Muscle of back (tissue), 11 donors: ENCODE measurements around the gene NFIX. TPM values are rescaled to one million over a fixed set of nuclear protein-coding genes. Genes with fewer than 3 reads are reported as not detected.
A peak's percentile ranks its signal among the peaks of the same experiment; 100 is the strongest.

Experiments
- DNase-seq, 3 donors: peaks; one replicate each; pipeline versions ENCODE4 v3.0.0 to v3.0.0-alpha.2; 2013
- polyA plus RNA-seq, 10 donors: library from polyadenylated mRNA; unstranded; fragments of 120-200 nt; gene quantifications; one replicate each; pipeline ENCODE4 v1.2.1, GENCODE V29; 2013; ENCODE audit not compliant: insufficient read length in 10 of 10

NFIX gene
- polyA plus RNA-seq, 10 donors: 89.1 to 136 (median 111) TPM

DNA sequence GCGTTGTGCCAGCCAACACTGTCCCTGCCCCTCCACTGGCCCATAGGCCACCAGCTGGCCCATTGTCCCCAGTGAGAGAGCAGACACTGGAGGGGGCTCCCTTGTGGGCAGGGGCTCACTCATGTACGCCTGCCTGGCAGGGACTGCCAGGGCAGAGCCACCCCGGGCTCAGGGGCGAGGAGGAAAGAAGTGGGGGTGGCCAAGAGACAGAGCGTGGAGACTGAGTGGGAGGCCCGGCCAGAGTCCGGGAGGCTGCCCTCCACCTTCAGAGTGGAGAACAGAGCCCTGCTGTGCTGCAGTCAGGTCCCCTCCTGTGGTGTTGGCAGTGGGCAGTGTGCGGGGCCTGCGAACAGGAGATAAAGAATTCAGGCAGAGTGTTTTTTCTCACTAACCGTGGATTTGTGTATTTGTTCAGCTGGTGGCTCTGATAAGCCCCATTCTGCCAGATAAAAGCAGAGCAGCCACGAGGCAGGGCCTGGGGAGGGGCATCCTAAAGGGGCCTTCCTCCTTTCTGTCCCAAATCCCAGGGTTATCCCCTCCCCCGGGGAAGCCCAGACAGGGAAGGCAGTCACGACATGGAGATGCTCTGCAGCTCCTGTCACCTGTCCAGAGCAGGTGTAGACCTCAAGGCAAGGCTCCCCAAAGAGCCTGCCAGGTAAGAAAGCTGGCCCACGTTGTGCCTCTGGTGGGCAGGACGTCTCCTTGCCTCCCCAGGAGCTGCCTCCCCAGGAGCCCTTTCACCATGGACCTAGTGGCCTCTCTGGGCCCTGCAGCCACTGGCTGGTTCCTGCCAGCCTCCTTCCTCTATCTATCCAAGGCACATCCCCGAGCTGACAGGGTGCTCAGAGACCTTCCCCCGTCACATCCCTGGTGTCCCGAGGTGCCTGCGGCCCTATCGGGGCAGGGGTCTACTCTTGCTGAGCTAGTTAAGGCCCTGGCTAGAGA lies 74.4 kb downstream of the NFIX start:
- DNase-seq: no peak

DNA sequence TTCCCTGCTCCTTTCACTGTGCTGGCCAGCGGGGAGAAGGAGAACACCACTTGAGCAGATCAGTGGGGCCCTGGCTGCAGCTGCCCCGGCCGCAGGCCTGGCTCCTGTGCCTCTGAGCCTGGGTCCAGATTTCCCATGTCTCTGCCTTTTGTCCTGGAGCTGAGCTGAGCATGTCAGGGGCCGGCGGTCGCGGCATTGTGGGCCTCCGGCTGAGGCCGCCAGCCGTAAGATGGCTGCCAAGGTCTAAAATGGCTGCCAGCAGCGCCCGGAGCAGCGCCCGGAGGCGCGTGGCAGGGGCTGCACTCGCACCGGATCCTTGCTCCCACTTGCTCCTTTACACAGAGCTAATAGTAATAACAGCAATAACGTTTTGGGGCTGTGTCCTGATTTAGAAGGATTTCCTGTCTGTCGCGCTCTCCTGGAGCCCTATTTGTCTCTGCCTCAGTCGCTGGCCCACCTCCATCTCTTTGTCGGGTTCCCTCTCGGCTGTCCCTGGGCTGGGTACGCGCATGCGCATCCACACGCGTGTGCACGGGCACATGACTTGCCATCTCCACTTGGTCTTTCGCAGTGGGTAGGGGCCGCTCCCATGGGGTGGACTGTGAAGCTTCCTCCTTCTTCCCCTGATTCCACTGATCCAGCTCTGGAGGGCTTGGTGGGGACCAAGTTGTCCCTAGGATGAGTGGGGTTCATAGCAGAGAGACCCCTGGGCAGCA lies 75.3 kb downstream of the NFIX start:
- DNase-seq: no peak

DNA sequence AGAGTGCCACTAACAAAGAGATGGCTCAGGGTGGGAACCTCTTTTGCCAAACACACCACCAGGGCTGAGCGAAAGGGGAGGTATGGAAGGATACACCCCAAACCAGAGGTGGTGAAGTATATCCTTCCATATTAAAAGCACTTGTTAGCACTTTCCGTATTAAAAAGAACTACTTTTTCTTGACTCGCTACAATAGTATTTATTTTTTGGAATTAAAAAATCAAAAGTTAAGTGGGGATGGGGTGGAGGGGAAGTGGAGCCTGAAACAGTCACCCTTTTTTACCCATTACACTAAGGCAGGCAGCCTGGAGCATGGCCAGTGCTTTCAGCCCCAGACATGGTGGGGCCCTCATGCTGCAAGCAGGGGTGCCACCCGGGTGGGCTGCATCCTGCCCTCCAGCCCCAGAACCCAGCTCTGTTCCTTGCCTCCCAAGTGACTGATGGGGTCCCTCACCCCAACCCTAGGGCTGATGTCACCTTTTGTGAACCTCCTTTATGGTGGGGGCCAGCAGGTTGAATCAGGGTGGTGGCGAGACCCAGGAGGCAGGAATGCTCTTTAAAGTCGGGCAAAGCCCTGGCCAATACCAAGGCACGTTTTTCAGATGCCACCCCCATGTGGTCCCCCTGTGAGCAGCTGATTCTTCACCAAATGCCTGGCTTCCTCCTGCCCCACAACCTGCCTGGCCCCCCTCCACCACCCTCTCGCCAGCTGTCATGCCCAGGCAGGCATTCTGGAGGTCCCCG lies 76.3 kb downstream of the NFIX start:
- DNase-seq: no peak

DNA sequence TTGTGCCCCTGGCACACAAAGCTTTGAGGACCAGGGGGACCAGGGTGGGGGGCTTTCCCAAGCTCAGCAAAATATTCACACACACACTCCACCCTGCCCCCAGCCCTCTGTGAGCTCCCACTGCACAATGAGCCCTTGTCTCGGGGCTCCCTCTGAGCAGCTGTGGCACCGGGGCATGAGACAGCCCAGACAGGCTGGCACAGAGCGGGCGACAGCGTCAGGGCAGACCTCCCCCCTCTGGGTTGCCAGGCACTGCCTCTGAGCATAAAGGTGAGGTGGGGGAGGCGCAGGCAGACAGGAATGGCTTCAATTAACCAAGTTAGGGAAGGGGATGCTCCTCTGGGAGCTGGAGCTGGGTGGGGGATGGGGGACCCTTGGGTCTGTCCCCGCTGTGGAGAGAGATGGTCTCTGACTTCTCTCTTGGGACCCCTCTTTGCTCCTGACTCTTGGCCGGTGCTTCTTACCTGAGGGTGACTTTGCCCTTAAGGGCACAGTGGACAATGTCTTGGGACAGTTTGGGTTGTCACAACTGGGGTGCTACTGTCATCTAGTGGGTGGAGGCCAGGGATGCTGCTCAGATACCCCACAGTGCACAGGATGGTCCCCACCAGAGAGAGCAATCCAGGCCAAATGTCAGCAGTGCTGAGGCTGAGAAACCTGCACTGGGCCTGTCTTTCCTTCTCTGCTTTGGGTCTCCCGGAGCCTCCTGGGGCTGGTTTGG lies 77.1 kb downstream of the NFIX start:
- no peak for DNase-seq

DNA sequence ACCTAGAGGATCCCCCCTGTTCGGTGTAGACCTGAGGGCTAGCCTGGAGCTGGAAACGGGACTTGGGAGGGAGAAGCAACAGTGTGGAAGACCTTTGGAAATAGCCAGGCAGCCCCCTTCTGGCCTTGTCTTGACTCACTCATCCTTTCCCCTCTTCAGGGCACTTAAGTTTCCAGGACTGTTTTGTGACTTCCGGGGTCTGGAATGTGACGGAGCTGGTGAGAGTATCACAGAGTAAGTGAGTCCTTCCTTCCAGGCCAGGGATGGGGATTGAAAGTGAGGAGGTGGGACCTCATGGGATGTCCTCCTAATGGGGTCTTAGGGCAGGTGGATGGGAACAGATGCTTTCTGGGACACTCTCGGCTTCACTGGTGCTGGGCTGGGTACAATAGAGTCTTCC lies 78.0 kb downstream of the NFIX start:
- no peak for DNase-seq

DNA sequence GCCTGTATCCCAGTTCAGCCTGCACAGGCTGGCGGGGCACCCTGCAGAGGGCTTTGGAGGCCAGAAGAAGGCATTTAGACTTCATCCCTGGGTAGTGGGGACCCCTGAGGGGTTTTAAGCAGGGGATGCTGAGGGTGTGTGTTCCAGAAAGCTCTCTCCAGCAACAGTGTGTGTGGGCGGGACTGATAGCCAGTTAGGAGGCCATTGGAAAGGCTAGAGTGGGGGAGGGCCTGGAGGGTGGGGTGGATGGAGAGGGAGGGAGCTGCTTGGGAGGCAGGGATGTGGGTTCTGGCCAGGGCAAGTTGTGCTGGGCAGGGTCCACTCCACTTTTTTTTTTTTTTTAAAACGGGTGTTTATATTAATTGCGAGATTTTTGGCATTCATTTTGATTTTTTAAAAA lies 79.1 kb downstream of the NFIX start:
- DNase-seq: no peak

DNA sequence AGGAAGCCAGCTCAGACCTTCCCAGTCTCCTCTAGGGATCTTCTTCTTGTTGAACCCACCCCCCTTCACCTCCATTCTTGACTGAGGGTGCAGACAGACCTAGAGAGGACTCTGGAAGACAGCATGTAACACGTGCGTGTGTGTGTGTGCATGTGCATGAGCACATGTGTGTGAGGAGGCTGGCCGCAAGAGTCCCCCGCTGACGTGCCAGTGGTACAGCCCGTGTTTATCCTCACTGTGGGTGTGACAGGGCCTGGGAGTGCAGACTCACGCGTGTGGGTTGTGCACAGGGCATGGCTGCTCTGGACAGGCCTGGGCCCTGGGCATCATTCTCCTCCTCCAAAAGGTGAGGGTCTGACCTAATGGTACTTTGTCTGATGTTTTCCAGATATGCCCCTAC lies 81.0 kb downstream of the NFIX start:
- DNase-seq: no peak

DNA sequence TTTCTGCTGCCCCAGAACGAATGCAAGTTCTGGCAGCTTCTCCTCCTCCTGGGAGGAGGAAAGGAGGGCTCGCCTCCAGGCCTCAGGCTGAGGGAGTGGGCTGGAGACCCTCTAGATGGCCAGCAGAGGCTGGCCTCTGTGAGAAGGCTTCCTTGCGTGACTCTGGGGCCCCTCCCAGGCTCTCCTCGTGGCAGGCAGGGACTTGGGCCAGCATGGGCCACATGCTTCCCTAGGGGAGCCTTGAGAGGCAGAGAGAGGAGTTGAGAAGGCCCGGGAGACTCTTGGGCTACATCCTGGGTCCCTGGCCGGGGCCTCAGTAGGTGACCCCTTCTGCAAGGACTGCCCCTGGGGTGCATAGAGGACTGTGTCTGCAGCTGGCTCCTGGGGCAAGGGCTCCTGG lies 81.5 kb downstream of the NFIX start:
- DNase-seq: no peak

DNA sequence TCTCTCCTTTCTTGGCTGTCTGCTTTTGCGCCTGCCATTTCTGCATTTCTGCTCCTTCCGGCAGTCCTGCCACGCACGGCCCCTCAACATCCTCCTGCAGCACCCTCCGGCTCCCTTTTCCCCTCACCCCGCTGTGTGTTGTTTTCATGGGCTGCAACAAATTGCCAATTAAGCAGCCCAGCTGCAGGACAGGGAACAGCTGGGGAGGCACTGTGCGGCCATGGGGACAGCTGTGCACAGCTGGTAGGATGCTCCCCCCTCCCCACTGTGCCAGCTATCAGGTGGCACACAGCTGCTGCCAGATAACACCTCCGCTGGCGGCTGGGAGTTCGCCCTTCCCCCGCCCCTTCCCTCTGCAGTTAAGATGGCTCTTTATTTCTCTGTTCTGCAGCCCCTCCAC lies 82.0 kb downstream of the NFIX start:
- DNase-seq: peak in 1 of 3 donors; percentile 82

DNA sequence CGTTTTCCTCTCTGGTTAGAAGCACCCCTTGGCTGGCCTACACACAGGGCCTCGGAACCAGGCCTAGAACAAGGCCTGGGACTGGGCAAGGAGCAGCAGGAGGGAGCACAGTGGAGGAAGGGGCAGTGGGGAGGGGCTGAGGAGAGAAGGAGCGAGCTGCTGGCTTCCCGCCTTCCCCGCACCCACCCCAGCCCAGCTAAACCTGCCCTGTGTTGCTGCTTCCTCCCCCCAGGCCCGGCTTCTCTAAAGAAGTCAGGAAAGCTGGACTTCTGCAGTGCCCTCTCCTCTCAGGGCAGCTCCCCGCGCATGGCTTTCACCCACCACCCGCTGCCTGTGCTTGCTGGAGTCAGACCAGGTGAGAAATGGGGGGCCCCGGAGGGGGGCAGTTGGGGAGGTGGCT lies 83.1 kb downstream of the NFIX start:
- DNase-seq: no peak

DNA sequence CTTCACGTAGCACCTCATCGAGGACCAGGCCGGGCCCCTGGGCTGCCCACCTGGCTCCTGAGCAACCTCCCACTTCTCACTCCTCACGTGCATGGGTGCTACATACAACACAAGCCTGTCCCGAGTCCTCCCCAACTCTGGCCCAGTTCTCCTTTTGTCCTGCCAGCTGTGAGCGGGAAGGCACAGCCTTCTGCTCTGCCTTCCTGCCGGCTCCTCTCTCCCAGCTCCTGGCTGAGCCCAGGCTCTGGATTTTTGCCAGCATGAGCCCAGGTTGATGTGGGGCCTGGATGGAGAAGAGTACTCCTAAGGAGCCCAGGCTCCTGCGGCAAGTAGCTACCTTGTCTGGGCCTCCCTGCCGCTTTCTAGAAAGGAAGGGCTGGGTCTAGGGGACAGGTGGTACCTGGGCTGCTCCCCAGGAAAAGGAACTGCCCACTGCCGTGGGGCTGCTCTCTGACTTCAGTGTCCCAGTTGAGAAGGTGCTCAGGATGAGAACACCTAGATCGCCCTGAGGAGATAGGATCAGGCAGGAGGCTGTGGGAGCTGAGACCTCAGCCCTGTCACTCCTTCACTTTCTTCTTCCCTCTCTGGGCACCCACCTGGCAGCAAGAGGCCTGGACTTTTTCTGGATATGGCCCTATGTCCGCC lies 83.7 kb downstream of the NFIX start:
- peak in 1 of 3 donors; percentile 73 for DNase-seq

DNA sequence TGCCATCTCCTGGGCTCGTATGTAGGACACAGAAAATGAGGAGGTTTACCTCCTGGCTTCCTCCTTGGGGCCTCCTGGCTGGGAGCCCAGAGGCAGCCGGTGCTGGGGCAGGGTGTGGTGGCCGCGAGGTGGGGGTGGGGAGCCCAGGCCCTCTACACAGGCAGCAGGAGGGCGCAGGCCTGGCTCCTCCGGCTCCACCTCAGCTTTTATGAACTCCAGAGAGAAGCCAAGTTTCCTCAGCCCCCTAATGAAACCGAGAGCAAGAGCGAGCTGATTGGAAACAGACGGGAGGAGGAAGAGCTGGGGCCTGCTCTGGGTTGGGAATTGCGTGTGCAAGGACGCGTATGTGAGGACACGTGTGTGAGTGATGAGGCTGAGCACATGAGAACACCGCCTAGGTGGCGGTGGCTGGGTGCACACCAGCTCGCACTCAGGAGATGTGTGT lies 84.3 kb downstream of the NFIX start:
- peak; percentile 80 to 92 (median 85) for DNase-seq

DNA sequence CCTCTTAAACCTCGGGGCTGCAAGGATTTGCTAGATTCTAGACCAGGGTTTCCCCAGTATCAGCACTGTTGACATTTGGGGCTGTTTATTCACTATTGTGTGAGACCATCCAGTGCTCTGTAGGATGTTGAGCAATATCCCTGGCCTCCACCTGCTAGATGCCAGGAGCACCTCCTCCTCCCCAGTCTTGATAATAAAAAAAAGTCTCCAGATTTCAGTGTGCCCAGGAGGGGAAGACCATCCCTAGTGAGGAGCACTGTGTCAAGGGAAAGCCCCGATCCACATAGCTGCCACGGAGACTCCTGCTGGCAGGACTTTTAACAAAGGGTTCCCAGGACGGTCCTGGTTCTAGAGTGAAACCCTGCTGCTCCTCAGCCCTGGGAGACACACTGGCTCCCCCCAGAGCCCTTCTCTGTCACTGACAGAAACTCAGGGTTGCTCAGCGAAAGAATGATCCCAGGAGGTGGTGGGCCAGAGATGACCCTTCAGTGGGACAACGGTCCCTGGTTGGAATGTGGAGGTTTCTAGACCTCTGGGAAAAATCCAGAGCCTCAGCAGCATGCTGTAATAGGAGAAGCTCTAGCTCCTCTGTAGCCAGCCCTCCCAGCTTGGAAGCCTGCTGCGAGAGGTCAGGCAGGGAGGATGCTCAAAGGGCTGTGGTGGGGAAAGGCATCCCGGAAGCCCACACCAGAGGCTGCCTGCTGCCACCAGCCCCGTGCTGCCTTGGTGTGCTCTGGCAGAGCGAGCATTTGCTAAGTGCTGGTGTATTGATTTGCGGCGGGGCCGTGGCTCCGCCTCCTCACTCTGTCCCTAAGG lies 87.1 kb downstream of the NFIX start:
- DNase-seq: no peak

DNA sequence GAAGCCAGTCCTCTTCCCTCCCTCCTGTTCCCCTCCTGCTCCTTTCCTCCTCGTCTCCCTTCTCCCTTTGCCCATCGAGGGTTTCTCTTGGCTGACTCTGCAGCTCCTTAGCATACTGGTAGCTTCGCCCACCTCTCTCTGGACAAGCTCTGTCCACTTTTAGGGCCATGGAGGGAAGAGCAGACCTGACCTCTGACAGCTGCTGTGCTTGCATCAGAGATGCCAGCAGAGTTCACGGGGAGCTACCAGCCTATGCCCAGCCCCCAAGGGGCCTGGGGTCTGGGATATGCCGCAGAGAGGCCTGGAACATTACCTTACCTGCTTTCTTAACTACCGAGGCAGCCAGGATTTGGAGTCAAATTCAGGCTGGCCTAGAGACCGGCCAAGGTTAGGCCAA lies 87.7 kb downstream of the NFIX start:
- DNase-seq: no peak

DNA sequence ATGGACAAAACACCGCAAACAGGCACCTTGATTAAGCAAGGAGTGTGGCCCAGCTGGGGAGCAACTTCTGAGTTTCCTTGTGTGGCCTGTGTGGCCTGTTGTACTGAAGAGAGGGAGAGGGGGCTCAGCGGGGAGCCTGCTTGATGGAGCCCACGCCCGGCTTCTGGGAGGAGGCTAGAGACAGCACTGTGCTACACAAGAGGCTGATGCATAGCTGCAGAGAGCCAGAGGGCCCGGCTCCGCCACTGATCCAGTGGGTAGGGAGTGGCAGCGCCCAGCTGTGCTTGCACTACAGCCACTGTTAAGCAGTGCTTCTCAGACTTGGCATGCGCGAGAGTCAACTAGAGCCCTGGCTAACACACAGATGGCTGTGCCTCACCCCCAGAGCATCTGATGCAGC lies 88.4 kb downstream of the NFIX start:
- no peak for DNase-seq

DNA sequence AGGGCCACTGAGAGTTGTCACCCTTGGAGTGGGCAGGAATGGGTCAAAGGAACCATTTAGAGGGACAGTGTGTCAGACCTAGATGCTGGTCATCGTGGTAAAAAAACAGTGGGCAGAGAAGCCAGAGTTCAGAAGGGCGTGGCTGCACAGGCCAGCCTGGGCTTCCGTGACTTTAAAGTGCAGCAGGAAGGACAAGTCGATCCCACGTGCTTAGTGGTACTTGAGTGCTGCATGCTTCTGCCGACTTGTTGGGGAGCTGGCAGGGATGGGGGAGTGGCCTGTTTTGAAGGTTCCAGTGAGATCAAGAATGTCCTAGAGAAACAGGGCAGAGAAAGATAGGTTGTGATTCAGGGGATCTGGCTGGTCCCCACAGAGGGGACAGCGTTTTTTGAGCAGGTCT lies 90.4 kb downstream of the NFIX start:
- DNase-seq: no peak

DNA sequence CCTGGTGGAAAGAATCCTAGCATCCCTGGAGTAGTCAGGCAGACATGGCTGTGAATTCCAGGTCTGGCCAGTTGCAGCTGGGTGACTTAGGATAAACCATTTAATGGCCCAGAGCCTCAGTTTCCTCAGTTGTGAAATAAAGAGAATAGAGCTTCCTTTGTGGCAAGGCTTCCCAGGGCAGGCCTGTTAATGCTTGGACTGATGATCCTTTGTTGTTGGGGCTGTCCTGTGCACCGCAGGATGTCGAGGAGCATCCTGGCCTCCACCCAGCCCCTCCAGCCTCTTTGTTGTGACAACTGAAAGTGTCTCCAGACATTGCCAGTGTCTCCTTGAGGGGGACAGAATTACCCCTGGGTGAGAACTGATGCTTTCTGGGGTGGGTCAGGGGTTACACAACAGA lies 91.1 kb downstream of the NFIX start:
- no peak for DNase-seq

DNA sequence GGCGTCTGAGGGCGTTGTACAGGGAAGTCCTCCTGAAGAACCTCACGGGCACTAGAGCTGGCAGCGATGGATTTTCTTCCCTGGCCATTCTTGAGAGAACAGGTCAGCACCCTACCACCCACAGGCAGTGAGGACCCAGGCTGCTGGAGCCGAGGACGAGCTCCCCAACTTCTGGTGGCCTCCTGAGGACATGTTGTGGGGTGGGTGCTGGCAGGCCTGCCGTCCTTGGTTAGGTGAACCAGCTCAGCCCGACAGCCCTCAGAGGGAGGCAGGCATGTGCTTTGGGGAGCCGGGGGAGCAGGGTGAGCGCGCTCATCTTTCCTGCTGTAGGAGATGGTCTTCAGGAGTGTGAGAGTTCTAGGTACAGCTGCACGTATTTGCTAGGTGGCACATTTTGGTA lies 92.0 kb downstream of the NFIX start:
- no peak for DNase-seq

DNA sequence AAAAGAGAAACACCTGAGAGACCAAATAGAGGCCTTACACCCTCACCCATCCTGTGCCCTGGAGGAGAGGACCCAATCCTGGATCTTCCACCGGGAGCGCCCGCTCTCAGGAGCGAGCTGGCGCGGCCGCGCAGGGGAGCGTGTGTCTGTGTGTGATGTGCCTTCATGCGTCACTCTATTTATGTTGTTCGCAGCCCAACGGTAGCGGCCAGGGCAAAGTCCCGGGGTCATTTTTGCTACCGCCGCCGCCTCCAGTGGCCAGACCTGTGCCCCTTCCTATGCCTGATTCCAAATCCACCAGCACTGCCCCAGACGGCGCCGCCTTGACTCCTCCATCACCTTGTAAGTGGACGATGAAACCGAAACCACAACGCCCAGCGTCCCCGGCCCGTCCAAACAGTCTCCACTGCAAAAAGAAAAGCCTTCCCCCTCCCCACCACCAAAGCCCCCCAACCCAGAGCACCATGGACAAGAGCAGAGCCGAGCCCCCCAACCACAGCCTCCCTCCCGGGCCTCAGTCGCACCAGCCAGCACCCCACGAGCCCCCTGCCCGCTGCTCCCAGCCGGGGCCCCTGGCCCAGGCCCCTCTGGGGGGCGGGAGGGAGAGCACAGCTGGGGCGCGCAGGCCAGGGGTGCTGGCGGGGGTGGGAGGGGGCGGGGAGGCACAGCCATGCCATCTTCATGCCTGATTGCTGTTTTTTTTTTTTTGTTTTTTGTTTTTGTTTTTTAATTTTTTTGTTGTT lies 92.7 kb downstream of the NFIX start:
- DNase-seq: no peak
